Uterus (tissue), 2 donors: Measurements from ENCODE around the gene SCAMP5.

Experiments used
- CTCF ChIP-seq, 4 experiments: fragments of 200-600 bp in 2 of 4; fragments of 450-650 bp in 2 of 4; sonication (generic) in 2 of 4; IDR thresholded peaks; one replicate each; pipeline ENCODE4 v1.5.1; 2016 to 2019; ENCODE audit warnings: antibody characterized with exemption in 4 of 4, mild to moderate bottlenecking in 2 of 4, moderate library complexity in 1 of 4
- POLR2A ChIP-seq, 2 donors: fragments of 450-650 bp; IDR thresholded peaks; one replicate each; pipeline ENCODE4 v1.6.1; 2016; ENCODE audit warnings: antibody characterized with exemption in 2 of 2, mild to moderate bottlenecking in 1 of 2, moderate library complexity in 1 of 2

GRCh38 chr15:74997141-74997540 lies 1.8 kb downstream of the SCAMP5 start:
- TF ChIP-seq CTCF (IDR thresholded peaks at IDR 0.05) (no peak), POLR2A (IDR thresholded peaks at IDR 0.05) (no peak)
